ENCODE data around the gene PKP4. TPM values are rescaled to one million over a fixed set of nuclear protein-coding genes. Genes with fewer than 3 reads are reported as not detected.

PKP4 gene
- total RNA-seq, 1 experiment from 2014 or later: 40.1 TPM

- POLR2A ChIA-PET (ENCODE audit: unreplicated experiment): no interaction called here
- TF ChIP-seq, protein P1, sequence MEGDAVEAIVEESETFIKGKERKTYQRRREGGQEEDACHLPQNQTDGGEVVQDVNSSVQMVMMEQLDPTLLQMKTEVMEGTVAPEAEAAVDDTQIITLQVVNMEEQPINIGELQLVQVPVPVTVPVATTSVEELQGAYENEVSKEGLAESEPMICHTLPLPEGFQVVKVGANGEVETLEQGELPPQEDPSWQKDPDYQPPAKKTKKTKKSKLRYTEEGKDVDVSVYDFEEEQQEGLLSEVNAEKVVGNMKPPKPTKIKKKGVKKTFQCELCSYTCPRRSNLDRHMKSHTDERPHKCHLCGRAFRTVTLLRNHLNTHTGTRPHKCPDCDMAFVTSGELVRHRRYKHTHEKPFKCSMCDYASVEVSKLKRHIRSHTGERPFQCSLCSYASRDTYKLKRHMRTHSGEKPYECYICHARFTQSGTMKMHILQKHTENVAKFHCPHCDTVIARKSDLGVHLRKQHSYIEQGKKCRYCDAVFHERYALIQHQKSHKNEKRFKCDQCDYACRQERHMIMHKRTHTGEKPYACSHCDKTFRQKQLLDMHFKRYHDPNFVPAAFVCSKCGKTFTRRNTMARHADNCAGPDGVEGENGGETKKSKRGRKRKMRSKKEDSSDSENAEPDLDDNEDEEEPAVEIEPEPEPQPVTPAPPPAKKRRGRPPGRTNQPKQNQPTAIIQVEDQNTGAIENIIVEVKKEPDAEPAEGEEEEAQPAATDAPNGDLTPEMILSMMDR (conservative IDR thresholded peaks at IDR 0.05; ENCODE audit: low read depth, low read length): no peak
- TF ChIP-seq EZH2phosphoT487 (IDR thresholded peaks at IDR 0.05; ENCODE audit: borderline replicate concordance, low read length) (no peak), EZH2 (IDR thresholded peaks at IDR 0.05; ENCODE audit: low read length, unreplicated experiment) (no peak)
These were observed 271.7 kb downstream of the PKP4 start for GRCh38 chr2:158728422-158728821.

DNA sequence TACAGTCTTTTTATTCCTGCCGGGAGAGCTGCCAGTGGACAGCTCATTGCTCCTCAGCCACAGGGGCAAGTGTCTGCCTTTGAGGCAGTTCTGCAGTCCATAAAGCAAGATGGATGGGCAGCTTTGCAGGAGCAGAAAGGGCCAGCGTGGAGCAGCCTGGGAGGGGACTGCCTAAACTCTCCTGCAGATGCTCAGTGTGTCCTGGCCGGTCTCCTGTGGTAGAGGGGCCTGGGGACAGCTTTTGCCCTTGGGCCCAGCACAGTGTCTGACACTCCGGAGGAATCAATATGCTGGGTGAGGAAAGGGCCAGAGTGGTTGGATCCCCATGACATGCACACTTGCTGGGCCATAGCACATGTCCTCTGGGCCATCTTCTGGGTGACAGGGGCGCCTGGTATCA lies 272.7 kb downstream of the PKP4 start:
- ATAC-seq (no peak), DNase-seq (no peak)
- no peak overlapping the region for H3K27ac ChIP-seq (ENCODE audit: low read length)
- no peak overlapping the region for H2AFZ ChIP-seq (ENCODE audit: low read length)
- no peak overlapping the region for H3K9ac ChIP-seq (ENCODE audit: low read length)
- CTCF ChIA-PET: no interaction called here
- H3K4me2 ChIP-seq (ENCODE audit: low read length): no peak overlapping the region
- H3K9me2 ChIP-seq (replicated peaks; ENCODE audit: low read length): no peaks in the 10 kb centered on the region
- no peaks in the 10 kb centered on the region for H3K79me2 ChIP-seq (ENCODE audit: low read length)
- peaks cover 18% of the 10 kb centered on the region for H3K4me1 ChIP-seq (ENCODE audit: insufficient read depth, low read length)
- intact Hi-C loops (cut with micrococcal nuclease): no loop called here
- no TSS peak for BruUV-seq (replicated peaks)
- no peaks in the 10 kb centered on the region for H3K9me3 ChIP-seq (ENCODE audit: low read length)
- TF ChIP-seq EZH2phosphoT487 (IDR thresholded peaks at IDR 0.05; ENCODE audit: borderline replicate concordance, low read length) (no peak), EZH2 (IDR thresholded peaks at IDR 0.05; ENCODE audit: low read length, unreplicated experiment) (no peak)
- TF ChIP-seq, protein P1 (conservative IDR thresholded peaks at IDR 0.05; ENCODE audit: low read depth, low read length): no peak
- H3K4me3 ChIP-seq (ENCODE audit: low read length): no peak overlapping the region
- no peaks in the 10 kb centered on the region for H3K27me3 ChIP-seq (ENCODE audit: low read length)
- no peaks in the 10 kb centered on the region for H3K36me3 ChIP-seq (ENCODE audit: low read depth, low read length)
- H4K20me1 ChIP-seq (ENCODE audit: low read length): no peaks in the 10 kb centered on the region
- H3F3A ChIP-seq (ENCODE audit: low read length, unreplicated experiment): peaks cover 3% of the 10 kb centered on the region
- POLR2A ChIA-PET (ENCODE audit: unreplicated experiment): no interaction called here

More at GRCh38 chr2:158728422-158728821, 271.7 kb downstream of the PKP4 start:
- intact Hi-C loops (cut with micrococcal nuclease): no loop called here
- H2AFZ ChIP-seq (ENCODE audit: low read length): no peak overlapping the region
- no peak overlapping the region for H3K4me3 ChIP-seq (ENCODE audit: low read length)
- no peaks in the 10 kb centered on the region for H3K27me3 ChIP-seq (ENCODE audit: low read length)
- peaks cover 6% of the 10 kb centered on the region for H3F3A ChIP-seq (ENCODE audit: low read length, unreplicated experiment)
- CTCF ChIA-PET: no interaction called here
- no peaks in the 10 kb centered on the region for H3K9me3 ChIP-seq (ENCODE audit: low read length)
- no peak for ATAC-seq
- no TSS peak for BruUV-seq (replicated peaks)
- peaks cover 27% of the 10 kb centered on the region for H3K4me1 ChIP-seq (ENCODE audit: insufficient read depth, low read length)
- no peak for DNase-seq
- no peaks in the 10 kb centered on the region for H3K79me2 ChIP-seq (ENCODE audit: low read length)
- no peaks in the 10 kb centered on the region for H4K20me1 ChIP-seq (ENCODE audit: low read length)
- H3K27ac ChIP-seq (ENCODE audit: low read length): no peak overlapping the region
- no peak overlapping the region for H3K4me2 ChIP-seq (ENCODE audit: low read length)
- no peaks in the 10 kb centered on the region for H3K9me2 ChIP-seq (replicated peaks; ENCODE audit: low read length)
- H3K9ac ChIP-seq (ENCODE audit: low read length): no peak overlapping the region
- H3K36me3 ChIP-seq (ENCODE audit: low read depth, low read length): no peaks in the 10 kb centered on the region

GRCh38 chr2:158729873-158730620 lies 273.3 kb downstream of the PKP4 start:
- no peak overlapping the region for H3K9ac ChIP-seq (ENCODE audit: low read length)
- H3K36me3 ChIP-seq (ENCODE audit: low read depth, low read length): no peaks in the 10 kb centered on the region
- H3K4me2 ChIP-seq (ENCODE audit: low read length): no peak overlapping the region
- no peak overlapping the region for H3K4me3 ChIP-seq (ENCODE audit: low read length)
- no peak overlapping the region for H3K27ac ChIP-seq (ENCODE audit: low read length)
- no peak overlapping the region for H2AFZ ChIP-seq (ENCODE audit: low read length)
- intact Hi-C loops (cut with micrococcal nuclease): no loop called here
- ATAC-seq (no peak), DNase-seq (no peak)
- no peaks in the 10 kb centered on the region for H3F3A ChIP-seq (ENCODE audit: low read length, unreplicated experiment)
- no TSS peak for BruUV-seq (replicated peaks)
- CTCF ChIA-PET: no interaction called here
- POLR2A ChIA-PET (ENCODE audit: unreplicated experiment): no interaction called here
- no peaks in the 10 kb centered on the region for H4K20me1 ChIP-seq (ENCODE audit: low read length)
- peaks cover 12% of the 10 kb centered on the region for H3K4me1 ChIP-seq (ENCODE audit: insufficient read depth, low read length)
- H3K27me3 ChIP-seq (ENCODE audit: low read length): no peaks in the 10 kb centered on the region
- no peaks in the 10 kb centered on the region for H3K9me2 ChIP-seq (replicated peaks; ENCODE audit: low read length)
- H3K79me2 ChIP-seq (ENCODE audit: low read length): no peaks in the 10 kb centered on the region
- TF ChIP-seq EZH2phosphoT487 (IDR thresholded peaks at IDR 0.05; ENCODE audit: borderline replicate concordance, low read length): no peak
- TF ChIP-seq, protein P1 (conservative IDR thresholded peaks at IDR 0.05; ENCODE audit: low read depth, low read length): no peak
- TF ChIP-seq EZH2 (IDR thresholded peaks at IDR 0.05; ENCODE audit: low read length, unreplicated experiment): no peak
- H3K9me3 ChIP-seq (ENCODE audit: low read length): no peaks in the 10 kb centered on the region
